ENCODE results near the gene C8B. TPM values are rescaled to one million over a fixed set of nuclear protein-coding genes. Genes with fewer than 3 reads are reported as not detected.

The C8B gene
- total and polyA plus RNA-seq, 2 of the 13 experiments (the other 11 are each of a cell fraction or from before 2014, with no cell fraction given) = 8.4 to 11.3 TPM

DNA sequence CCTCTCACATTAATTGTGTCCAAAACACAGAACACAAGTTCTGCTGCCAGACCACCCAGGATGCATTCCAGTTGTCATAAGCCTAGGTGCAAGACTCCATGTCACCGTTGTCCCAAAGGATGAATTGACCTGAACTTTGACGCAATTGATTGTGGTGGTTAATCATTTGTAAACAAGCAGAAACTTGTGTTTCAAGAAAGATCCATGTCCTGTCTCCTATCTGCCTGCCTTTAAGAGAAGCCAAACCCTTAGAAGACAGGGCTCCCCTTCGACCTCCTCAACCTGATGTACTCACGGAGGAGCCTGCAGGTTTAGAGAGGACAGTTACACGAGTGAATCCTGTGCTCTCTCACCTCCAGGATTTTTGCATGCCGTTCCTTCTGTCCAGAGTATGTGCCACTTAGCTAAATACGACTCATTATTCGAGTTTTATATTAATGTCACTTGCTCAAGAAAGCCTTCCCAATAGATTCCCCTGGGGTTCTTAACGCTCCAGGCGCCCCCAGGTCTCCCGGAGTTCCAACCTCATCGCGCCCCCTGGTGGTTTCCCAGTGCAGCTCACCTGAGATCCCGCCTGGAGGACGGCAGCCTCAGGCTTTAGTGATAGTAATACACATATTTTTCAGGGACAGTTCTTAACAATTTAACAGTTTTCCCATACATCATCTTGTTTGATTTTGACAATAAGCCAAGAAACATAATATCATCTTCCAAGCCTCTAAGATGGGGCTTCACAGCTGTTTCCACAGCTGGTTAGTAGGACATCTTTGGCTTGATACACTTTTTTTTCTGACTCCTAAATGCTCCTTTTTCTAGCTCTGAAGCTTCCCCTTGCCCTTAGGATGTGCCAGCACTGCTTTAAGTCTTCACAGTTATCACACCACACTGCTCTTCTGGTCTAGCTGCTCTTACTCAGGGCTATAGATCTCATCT is 2.4 kb upstream of the C8B start (continued):
- TF ChIP-seq, protein P1, sequence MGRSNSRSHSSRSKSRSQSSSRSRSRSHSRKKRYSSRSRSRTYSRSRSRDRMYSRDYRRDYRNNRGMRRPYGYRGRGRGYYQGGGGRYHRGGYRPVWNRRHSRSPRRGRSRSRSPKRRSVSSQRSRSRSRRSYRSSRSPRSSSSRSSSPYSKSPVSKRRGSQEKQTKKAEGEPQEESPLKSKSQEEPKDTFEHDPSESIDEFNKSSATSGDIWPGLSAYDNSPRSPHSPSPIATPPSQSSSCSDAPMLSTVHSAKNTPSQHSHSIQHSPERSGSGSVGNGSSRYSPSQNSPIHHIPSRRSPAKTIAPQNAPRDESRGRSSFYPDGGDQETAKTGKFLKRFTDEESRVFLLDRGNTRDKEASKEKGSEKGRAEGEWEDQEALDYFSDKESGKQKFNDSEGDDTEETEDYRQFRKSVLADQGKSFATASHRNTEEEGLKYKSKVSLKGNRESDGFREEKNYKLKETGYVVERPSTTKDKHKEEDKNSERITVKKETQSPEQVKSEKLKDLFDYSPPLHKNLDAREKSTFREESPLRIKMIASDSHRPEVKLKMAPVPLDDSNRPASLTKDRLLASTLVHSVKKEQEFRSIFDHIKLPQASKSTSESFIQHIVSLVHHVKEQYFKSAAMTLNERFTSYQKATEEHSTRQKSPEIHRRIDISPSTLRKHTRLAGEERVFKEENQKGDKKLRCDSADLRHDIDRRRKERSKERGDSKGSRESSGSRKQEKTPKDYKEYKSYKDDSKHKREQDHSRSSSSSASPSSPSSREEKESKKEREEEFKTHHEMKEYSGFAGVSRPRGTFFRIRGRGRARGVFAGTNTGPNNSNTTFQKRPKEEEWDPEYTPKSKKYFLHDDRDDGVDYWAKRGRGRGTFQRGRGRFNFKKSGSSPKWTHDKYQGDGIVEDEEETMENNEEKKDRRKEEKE (IDR thresholded peaks at IDR 0.05) = no peak
- TF ChIP-seq ZNF350 (CRISPR knock-in tag; IDR thresholded peaks at IDR 0.05; ENCODE audit: borderline replicate concordance, low read depth) (no peak; the same call in 1 of the 2 replicates), MAFG (CRISPR knock-in tag; IDR thresholded peaks at IDR 0.05) (no peak), SMC3 (IDR thresholded peaks at IDR 0.05; ENCODE audit: low read length) (peak; percentile 69), ZNF546 (CRISPR knock-in tag; conservative IDR thresholded peaks at IDR 0.05) (no peak), IKZF1 (IDR thresholded peaks at IDR 0.05) (no peak), ARNT (IDR thresholded peaks at IDR 0.05) (no peak), KAT8 (CRISPR knock-in tag; IDR thresholded peaks at IDR 0.05) (no peak; the same call in 1 of the 2 replicates), ZNF234 (CRISPR knock-in tag; conservative IDR thresholded peaks at IDR 0.05) (no peak), DMAP1 (CRISPR knock-in tag; IDR thresholded peaks at IDR 0.05) (no peak), FOXK1 (CRISPR knock-in tag; IDR thresholded peaks at IDR 0.05; ENCODE audit: borderline replicate concordance, low read depth) (0 out of 2 replicates have a peak, but pooled peaks have one; percentile 16), SYNCRIP (IDR thresholded peaks at IDR 0.05; ENCODE audit: insufficient read depth, low read depth, low read length) (no peak), ZNF550 (CRISPR knock-in tag; IDR thresholded peaks at IDR 0.05; ENCODE audit: borderline replicate concordance) (no peak), CCDC6 (CRISPR knock-in tag; IDR thresholded peaks at IDR 0.05) (no peak)
- TF ChIP-seq, protein P2, sequence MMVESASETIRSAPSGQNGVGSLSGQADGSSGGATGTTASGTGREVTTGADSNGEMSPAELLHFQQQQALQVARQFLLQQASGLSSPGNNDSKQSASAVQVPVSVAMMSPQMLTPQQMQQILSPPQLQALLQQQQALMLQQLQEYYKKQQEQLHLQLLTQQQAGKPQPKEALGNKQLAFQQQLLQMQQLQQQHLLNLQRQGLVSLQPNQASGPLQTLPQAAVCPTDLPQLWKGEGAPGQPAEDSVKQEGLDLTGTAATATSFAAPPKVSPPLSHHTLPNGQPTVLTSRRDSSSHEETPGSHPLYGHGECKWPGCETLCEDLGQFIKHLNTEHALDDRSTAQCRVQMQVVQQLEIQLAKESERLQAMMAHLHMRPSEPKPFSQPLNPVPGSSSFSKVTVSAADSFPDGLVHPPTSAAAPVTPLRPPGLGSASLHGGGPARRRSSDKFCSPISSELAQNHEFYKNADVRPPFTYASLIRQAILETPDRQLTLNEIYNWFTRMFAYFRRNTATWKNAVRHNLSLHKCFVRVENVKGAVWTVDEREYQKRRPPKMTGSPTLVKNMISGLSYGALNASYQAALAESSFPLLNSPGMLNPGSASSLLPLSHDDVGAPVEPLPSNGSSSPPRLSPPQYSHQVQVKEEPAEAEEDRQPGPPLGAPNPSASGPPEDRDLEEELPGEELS (CRISPR knock-in tag; IDR thresholded peaks at IDR 0.05) = 0 out of 2 replicates have a peak, but pooled peaks have one; percentile 40
- TF ChIP-seq, protein P3, sequence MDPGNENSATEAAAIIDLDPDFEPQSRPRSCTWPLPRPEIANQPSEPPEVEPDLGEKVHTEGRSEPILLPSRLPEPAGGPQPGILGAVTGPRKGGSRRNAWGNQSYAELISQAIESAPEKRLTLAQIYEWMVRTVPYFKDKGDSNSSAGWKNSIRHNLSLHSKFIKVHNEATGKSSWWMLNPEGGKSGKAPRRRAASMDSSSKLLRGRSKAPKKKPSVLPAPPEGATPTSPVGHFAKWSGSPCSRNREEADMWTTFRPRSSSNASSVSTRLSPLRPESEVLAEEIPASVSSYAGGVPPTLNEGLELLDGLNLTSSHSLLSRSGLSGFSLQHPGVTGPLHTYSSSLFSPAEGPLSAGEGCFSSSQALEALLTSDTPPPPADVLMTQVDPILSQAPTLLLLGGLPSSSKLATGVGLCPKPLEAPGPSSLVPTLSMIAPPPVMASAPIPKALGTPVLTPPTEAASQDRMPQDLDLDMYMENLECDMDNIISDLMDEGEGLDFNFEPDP (CRISPR knock-in tag; conservative IDR thresholded peaks at IDR 0.05) = no peak
- TF ChIP-seq, protein P4, sequence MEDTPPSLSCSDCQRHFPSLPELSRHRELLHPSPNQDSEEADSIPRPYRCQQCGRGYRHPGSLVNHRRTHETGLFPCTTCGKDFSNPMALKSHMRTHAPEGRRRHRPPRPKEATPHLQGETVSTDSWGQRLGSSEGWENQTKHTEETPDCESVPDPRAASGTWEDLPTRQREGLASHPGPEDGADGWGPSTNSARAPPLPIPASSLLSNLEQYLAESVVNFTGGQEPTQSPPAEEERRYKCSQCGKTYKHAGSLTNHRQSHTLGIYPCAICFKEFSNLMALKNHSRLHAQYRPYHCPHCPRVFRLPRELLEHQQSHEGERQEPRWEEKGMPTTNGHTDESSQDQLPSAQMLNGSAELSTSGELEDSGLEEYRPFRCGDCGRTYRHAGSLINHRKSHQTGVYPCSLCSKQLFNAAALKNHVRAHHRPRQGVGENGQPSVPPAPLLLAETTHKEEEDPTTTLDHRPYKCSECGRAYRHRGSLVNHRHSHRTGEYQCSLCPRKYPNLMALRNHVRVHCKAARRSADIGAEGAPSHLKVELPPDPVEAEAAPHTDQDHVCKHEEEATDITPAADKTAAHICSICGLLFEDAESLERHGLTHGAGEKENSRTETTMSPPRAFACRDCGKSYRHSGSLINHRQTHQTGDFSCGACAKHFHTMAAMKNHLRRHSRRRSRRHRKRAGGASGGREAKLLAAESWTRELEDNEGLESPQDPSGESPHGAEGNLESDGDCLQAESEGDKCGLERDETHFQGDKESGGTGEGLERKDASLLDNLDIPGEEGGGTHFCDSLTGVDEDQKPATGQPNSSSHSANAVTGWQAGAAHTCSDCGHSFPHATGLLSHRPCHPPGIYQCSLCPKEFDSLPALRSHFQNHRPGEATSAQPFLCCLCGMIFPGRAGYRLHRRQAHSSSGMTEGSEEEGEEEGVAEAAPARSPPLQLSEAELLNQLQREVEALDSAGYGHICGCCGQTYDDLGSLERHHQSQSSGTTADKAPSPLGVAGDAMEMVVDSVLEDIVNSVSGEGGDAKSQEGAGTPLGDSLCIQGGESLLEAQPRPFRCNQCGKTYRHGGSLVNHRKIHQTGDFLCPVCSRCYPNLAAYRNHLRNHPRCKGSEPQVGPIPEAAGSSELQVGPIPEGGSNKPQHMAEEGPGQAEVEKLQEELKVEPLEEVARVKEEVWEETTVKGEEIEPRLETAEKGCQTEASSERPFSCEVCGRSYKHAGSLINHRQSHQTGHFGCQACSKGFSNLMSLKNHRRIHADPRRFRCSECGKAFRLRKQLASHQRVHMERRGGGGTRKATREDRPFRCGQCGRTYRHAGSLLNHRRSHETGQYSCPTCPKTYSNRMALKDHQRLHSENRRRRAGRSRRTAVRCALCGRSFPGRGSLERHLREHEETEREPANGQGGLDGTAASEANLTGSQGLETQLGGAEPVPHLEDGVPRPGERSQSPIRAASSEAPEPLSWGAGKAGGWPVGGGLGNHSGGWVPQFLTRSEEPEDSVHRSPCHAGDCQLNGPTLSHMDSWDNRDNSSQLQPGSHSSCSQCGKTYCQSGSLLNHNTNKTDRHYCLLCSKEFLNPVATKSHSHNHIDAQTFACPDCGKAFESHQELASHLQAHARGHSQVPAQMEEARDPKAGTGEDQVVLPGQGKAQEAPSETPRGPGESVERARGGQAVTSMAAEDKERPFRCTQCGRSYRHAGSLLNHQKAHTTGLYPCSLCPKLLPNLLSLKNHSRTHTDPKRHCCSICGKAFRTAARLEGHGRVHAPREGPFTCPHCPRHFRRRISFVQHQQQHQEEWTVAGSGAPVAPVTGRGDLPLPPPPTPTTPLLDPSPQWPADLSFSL (CRISPR knock-in tag; IDR thresholded peaks at IDR 0.05) = no peak

All from HepG2 (cell line).